Cardiac muscle cell (in vitro differentiated cells and primary cell): ENCODE measurements around the gene RBM14. TPM values are rescaled to one million over a fixed set of nuclear protein-coding genes. Genes with fewer than 3 reads are reported as not detected.

Source experiments
- DNase-seq, 2 donors: peaks; one replicate each; pipeline versions ENCODE4 v3.0.0 to v3.0.0-alpha.2; 2010 to 2017; ENCODE audit warnings: low read depth in 1 of 2, low spot score in 1 of 2
- H3K27ac ChIP-seq: fragments of 200-600 bp; sonication (generic); 2 replicates; pipeline ENCODE4 v1.5.1; 2016
- H3K27me3 ChIP-seq: fragments of 200-600 bp; sonication (generic); 2 replicates; pipeline ENCODE4 v1.6.0; 2016; ENCODE audit warnings: control low read depth
- H3K36me3 ChIP-seq: fragments of 200-600 bp; sonication (generic); 2 replicates; pipeline ENCODE4 v1.5.1; 2016; ENCODE audit warnings: control low read depth
- H3K4me1 ChIP-seq: fragments of 200-600 bp; sonication (generic); 2 replicates; pipeline ENCODE4 v1.8.1; 2017; ENCODE audit warnings: low read depth, mild to moderate bottlenecking, mixed run types
- H3K4me3 ChIP-seq: fragments of 200-600 bp; sonication (generic); 2 replicates; pipeline ENCODE4 v1.5.1; 2016; ENCODE audit warnings: mild to moderate bottlenecking
- H3K9me3 ChIP-seq: fragments of 200-600 bp; sonication (generic); 2 replicates; pipeline ENCODE4 v1.5.1; 2017; ENCODE audit warnings: low read depth, mild to moderate bottlenecking, control low read depth
- CTCF ChIP-seq: IDR thresholded peaks from 2 replicates; pipeline ENCODE4 v1.5.1; 2012; ENCODE audit warnings: low read depth, mild to moderate bottlenecking, low read length
- polyA plus RNA-seq: library from polyadenylated mRNA; unstranded; fragments of >200 nt; fragmentation: Nextera tagmentation; extraction: Ambion mirVana; gene quantifications from 2 replicates; pipeline ENCODE4 v1.2.1, GENCODE V29; 2016
- total RNA-seq: library from RNA; depleted of rRNA; stranded (reverse); fragments of >200 nt; gene quantifications from 2 replicates; pipeline ENCODE4 v1.2.3, GENCODE V29; 2016

Gene RBM14
- total and polyA plus RNA-seq, 2 experiments from 2014 or later: 90.6 to 111 TPM

DNA sequence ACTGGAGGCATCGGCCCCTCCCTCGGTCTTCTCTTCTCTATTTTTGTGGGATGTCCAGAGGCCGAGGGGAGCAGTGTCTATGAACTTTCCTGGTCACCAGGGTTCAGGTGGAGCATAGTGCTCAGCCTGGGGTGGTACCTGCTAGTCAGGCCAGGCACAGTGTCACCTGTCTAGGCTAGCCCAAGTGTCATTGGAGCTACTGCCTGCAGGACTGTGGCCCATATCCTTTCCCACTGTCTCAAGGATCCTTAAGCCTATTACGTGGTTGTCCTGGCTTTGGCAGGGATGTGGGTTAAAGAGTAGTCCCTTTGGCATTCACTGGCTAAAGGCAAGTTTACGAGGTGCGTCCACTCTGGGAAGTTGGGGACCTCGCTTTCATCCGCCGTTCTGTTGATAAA is 9.3 kb downstream of the RBM14 start:
- Histone ChIP-seq H3K4me3 (no peak overlapping the region), H3K9me3 (no peaks in the 10 kb centered on the region), H3K4me1 (peaks cover 8% of the 10 kb centered on the region), H3K27me3 (no peaks in the 10 kb centered on the region), H3K36me3 (peaks cover 62% of the 10 kb centered on the region), H3K27ac (no peak overlapping the region)
- no peak for DNase-seq
- TF ChIP-seq CTCF: no peak

DNA sequence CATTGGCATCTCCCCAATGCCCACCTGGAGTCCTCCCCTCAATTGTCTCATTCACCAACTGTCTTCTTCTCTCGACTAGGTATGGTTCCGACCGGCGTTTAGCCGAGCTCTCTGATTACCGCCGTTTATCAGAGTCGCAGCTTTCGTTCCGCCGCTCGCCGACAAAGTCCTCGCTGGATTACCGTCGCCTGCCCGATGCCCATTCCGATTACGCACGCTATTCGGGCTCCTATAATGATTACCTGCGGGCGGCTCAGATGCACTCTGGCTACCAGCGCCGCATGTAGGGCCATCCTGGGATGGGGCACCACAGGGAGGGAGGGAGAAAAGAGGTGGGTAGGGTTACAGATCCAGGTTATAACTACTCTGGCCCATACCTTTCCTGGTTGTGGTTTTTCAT is 10.0 kb downstream of the RBM14 start:
- Histone ChIP-seq H3K4me1 (peaks cover 4% of the 10 kb centered on the region), H3K36me3 (peaks cover 62% of the 10 kb centered on the region)
- no peak for TF ChIP-seq CTCF

GRCh38 chr11:66626926-66627325 is 10.5 kb downstream of the RBM14 start:
- no peak overlapping the region for H3K4me3 ChIP-seq
- no peaks in the 10 kb centered on the region for H3K9me3 ChIP-seq
- H3K4me1 ChIP-seq: no peaks in the 10 kb centered on the region
- H3K27ac ChIP-seq: no peak overlapping the region
- DNase-seq: no peak
- no peaks in the 10 kb centered on the region for H3K27me3 ChIP-seq
- peaks cover 62% of the 10 kb centered on the region for H3K36me3 ChIP-seq
- TF ChIP-seq CTCF: no peak

More for the DNA sequence above, 10.0 kb downstream of the RBM14 start:
- no peak for DNase-seq
- Histone ChIP-seq H3K27ac (no peak overlapping the region), H3K9me3 (no peaks in the 10 kb centered on the region), H3K4me3 (no peak overlapping the region), H3K27me3 (no peaks in the 10 kb centered on the region)

- H3K4me1 ChIP-seq: no peaks in the 10 kb centered on the region
- H3K36me3 ChIP-seq: peaks cover 59% of the 10 kb centered on the region
- no peak overlapping the region for H3K4me3 ChIP-seq
- peak overlapping the region; percentile 28 for H3K27ac ChIP-seq
- no peaks in the 10 kb centered on the region for H3K27me3 ChIP-seq
- no peaks in the 10 kb centered on the region for H3K9me3 ChIP-seq
- no peak for DNase-seq
- TF ChIP-seq CTCF: no peak
Measured at GRCh38 chr11:66628061-66628603, 11.7 kb downstream of the RBM14 start.

- Histone ChIP-seq H3K4me3 (no peak overlapping the region), H3K9me3 (no peaks in the 10 kb centered on the region), H3K4me1 (no peaks in the 10 kb centered on the region), H3K27ac (peak overlapping the region; percentile 34), H3K27me3 (no peaks in the 10 kb centered on the region), H3K36me3 (peaks cover 52% of the 10 kb centered on the region)
- no peak for TF ChIP-seq CTCF
- DNase-seq: no peak
Measured at GRCh38 chr11:66629356-66629755, 12.9 kb downstream of the RBM14 start.
